Glutamatergic neuron (in vitro differentiated cells): ENCODE measurements around the gene ARHGEF28. TPM values are rescaled to one million over a fixed set of nuclear protein-coding genes. Genes with fewer than 3 reads are reported as not detected.

Experiments
- DNase-seq: peaks from one replicate; pipeline ENCODE4 v3.0.0; 2022
- H3K27ac Mint-ChIP-seq: one replicate; pipeline ENCODE4 v1.8.0; 2020; ENCODE audit warnings: mild to moderate bottlenecking, mixed read lengths, inconsistent platforms; ENCODE audit not compliant: unreplicated experiment
- H3K27me3 Mint-ChIP-seq: one replicate; pipeline ENCODE4 v1.8.0; 2020; ENCODE audit warnings: mild to moderate bottlenecking, moderate library complexity, mixed read lengths, inconsistent platforms; ENCODE audit not compliant: unreplicated experiment
- H3K36me3 Mint-ChIP-seq: one replicate; pipeline ENCODE4 v1.8.0; 2020; ENCODE audit warnings: mild to moderate bottlenecking, mixed read lengths, inconsistent platforms; ENCODE audit not compliant: unreplicated experiment
- H3K4me1 Mint-ChIP-seq: one replicate; pipeline ENCODE4 v1.8.0; 2020; ENCODE audit warnings: mild to moderate bottlenecking, low read depth, mixed read lengths, inconsistent platforms; ENCODE audit not compliant: unreplicated experiment
- H3K4me3 Mint-ChIP-seq: one replicate; pipeline ENCODE4 v1.8.0; 2020; ENCODE audit warnings: mild to moderate bottlenecking, mixed read lengths, inconsistent platforms; ENCODE audit not compliant: unreplicated experiment
- H3K9me3 Mint-ChIP-seq: one replicate; pipeline ENCODE4 v1.8.0; 2020; ENCODE audit warnings: mild to moderate bottlenecking, moderate library complexity, mixed read lengths, inconsistent platforms; ENCODE audit not compliant: unreplicated experiment
- CTCF ChIP-seq: fragments of 200-600 bp; sonication (generic); IDR thresholded peaks from one replicate; pipeline ENCODE4 v1.5.0; 2021; ENCODE audit not compliant: partially characterized antibody, unreplicated experiment
- total RNA-seq: library from RNA; stranded (reverse); fragmentation: NEBNext Ultra II Directional; extraction: Animal tissue kit (Norgen Biotek cat#: 25700); gene quantifications from one replicate; pipeline ENCODE4 v1.2.1, GENCODE V29; 2021; ENCODE audit not compliant: unreplicated experiment

Gene ARHGEF28
- total RNA-seq, 1 donor from 2014 or later, result 0.47 TPM

- Mint-ChIP-seq H3K4me1 (peaks cover 5% of the 10 kb centered on the region), H3K27me3 (peaks cover 2% of the 10 kb centered on the region), H3K4me3 (no peak overlapping the region), H3K9me3 (no peaks in the 10 kb centered on the region), H3K36me3 (no peaks in the 10 kb centered on the region), H3K27ac (no peak overlapping the region)
- DNase-seq, result no peak
- no peak for TF ChIP-seq CTCF
Measured at GRCh38 chr5:73698011-73698410, 72.0 kb downstream of the ARHGEF28 start.

DNA sequence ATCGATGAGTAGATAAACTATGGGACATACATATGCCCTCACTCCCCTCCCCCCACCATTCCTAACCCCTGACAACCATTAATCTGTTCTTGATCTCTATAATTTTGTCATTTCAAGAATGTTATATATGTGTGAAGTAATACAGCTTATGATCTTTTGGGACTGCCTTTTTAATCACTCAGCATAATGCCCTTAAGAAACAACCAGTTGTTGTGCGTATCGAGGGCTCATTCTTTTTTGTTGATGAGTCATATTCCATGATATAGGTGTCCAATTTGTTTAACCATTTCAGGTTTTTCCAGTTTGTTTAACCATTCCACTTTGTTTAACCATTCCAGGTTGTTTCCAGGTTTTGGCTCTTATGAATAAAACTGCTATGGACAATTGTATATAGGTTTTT lies 75.6 kb downstream of the ARHGEF28 start:
- H3K27me3 Mint-ChIP-seq, result peaks cover 2% of the 10 kb centered on the region
- H3K4me1 Mint-ChIP-seq, result peaks cover 5% of the 10 kb centered on the region
- no peaks in the 10 kb centered on the region for H3K9me3 Mint-ChIP-seq
- H3K36me3 Mint-ChIP-seq, result no peaks in the 10 kb centered on the region
- H3K4me3 Mint-ChIP-seq, result no peak overlapping the region
- H3K27ac Mint-ChIP-seq, result no peak overlapping the region
- no peak for TF ChIP-seq CTCF
- no peak for DNase-seq

- DNase-seq, result no peak
- Mint-ChIP-seq H3K4me1 (peaks cover 5% of the 10 kb centered on the region), H3K4me3 (no peak overlapping the region), H3K27ac (no peak overlapping the region), H3K27me3 (no peaks in the 10 kb centered on the region), H3K36me3 (no peaks in the 10 kb centered on the region), H3K9me3 (no peaks in the 10 kb centered on the region)
- TF ChIP-seq CTCF, result no peak
Measured at GRCh38 chr5:73702534-73702933, 76.5 kb downstream of the ARHGEF28 start.

- peaks cover 5% of the 10 kb centered on the region for H3K4me1 Mint-ChIP-seq
- H3K4me3 Mint-ChIP-seq, result no peak overlapping the region
- DNase-seq, result no peak
- H3K27ac Mint-ChIP-seq, result no peak overlapping the region
- TF ChIP-seq CTCF, result no peak
- no peaks in the 10 kb centered on the region for H3K27me3 Mint-ChIP-seq
- H3K36me3 Mint-ChIP-seq, result no peaks in the 10 kb centered on the region
- H3K9me3 Mint-ChIP-seq, result no peaks in the 10 kb centered on the region
Measured at GRCh38 chr5:73702951-73703350, 77.0 kb downstream of the ARHGEF28 start.

DNA sequence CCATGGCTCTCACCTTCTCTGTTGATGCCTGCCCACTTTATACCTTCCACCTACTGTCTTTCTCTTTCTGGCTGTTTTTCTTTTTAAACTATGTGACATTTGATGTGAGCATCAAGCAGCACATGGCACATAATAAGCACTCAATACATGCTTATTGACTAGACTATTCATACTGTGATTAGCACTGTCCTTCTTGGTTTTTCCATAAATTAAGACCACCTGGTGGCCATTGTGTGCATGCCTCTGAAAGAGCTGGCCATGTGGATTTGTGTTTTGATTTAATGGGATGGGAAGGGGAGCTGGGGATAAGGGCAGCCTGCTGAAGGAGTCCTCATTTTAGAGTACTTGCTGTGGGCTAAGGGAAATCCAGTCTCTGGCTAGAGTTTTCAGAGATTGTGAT lies 79.4 kb downstream of the ARHGEF28 start:
- H3K9me3 Mint-ChIP-seq, result no peaks in the 10 kb centered on the region

More for the DNA sequence above, 79.4 kb downstream of the ARHGEF28 start:
- H3K27me3 Mint-ChIP-seq, result no peaks in the 10 kb centered on the region
- DNase-seq, result no peak
- H3K27ac Mint-ChIP-seq, result no peak overlapping the region
- no peak overlapping the region for H3K4me3 Mint-ChIP-seq
- H3K4me1 Mint-ChIP-seq, result no peaks in the 10 kb centered on the region
- TF ChIP-seq CTCF, result peak; percentile 11
- H3K36me3 Mint-ChIP-seq, result peaks cover 5% of the 10 kb centered on the region
